IMR-90 (cell line): ENCODE data around the gene GNG7. TPM values are rescaled to one million over a fixed set of nuclear protein-coding genes. Genes with fewer than 3 reads are reported as not detected.

Experiments used
- ATAC-seq: fragments of 200-7000 bp; cut with Tn5 transposase; 2 replicates; pipeline ENCODE4 v1.9.1; 2020; ENCODE audit warnings: low read depth, mild to moderate bottlenecking, moderate library complexity
- BruUV-seq: library from RNA; stranded (reverse); fragments of 400-500 nt; replicated peaks from 2 replicates; lab custom pipeline; 2021; lab: Mats Ljungman, UMichigan
- CTCF ChIA-PET: fragments of 300-600 bp; formaldehyde crosslinking; extraction: SDS; loops from one replicate; lab custom pipeline; 2021; ENCODE audit warnings: antibody characterized with exemption; lab: Yijun Ruan, JAX
- POLR2A ChIA-PET: fragments of 300-600 bp; sonication (Branson Sonifier 250); formaldehyde crosslinking; loops from one replicate; lab custom pipeline; 2022; ENCODE audit warnings: antibody characterized with exemption; ENCODE audit not compliant: unreplicated experiment; lab: Charles Lee
- DNase-seq: peaks from one replicate; pipeline ENCODE4 v3.0.0; 2013
- H2AFZ ChIP-seq: replicated peaks from 2 replicates; pipeline ENCODE3; 2013; ENCODE audit warnings: low read length, mild to moderate bottlenecking; ENCODE audit not compliant: poor library complexity
- H2AK5ac ChIP-seq: 2 replicates; pipeline ENCODE4 v1.6.1; 2013; ENCODE audit warnings: low read depth, low read length, inconsistent platforms
- H2AK9ac ChIP-seq: replicated peaks from 2 replicates; pipeline ENCODE3; 2013; ENCODE audit warnings: mild to moderate bottlenecking, low read depth, low read length, moderate library complexity; ENCODE audit not compliant: poor library complexity
- H2BK120ac ChIP-seq: 2 replicates; pipeline ENCODE4 v1.6.1; 2013; ENCODE audit warnings: low read depth, low read length, inconsistent platforms
- H2BK15ac ChIP-seq: 3 replicates; pipeline ENCODE4 v1.6.1; 2013; ENCODE audit warnings: low read depth, low read length, inconsistent platforms
- H2BK20ac ChIP-seq: 2 replicates; pipeline ENCODE4 v1.6.1; 2013; ENCODE audit warnings: low read depth, mild to moderate bottlenecking, inconsistent platforms, low read length, moderate library complexity
- H2BK5ac ChIP-seq: 2 replicates; pipeline ENCODE4 v1.6.1; 2013; ENCODE audit warnings: mild to moderate bottlenecking, low read depth, low read length, inconsistent platforms; ENCODE audit not compliant: poor library complexity, severe bottlenecking
- H3K14ac ChIP-seq: replicated peaks from 2 replicates; pipeline ENCODE4 v1.6.1; 2013; ENCODE audit warnings: low read depth, low read length, inconsistent platforms
- H3K18ac ChIP-seq: 2 replicates; pipeline ENCODE4 v1.6.1; 2013; ENCODE audit warnings: low read depth, low read length, control low read depth
- H3K23ac ChIP-seq: 2 replicates; pipeline ENCODE4 v1.6.1; 2013; ENCODE audit warnings: low read depth, low read length, inconsistent platforms
- H3K27ac ChIP-seq: 2 replicates; pipeline ENCODE4 v1.5.1; 2013; ENCODE audit warnings: mild to moderate bottlenecking, control low read depth, low read length; ENCODE audit not compliant: insufficient read depth
- H3K27me3 ChIP-seq: 2 replicates; pipeline ENCODE4 v1.6.1; 2013; ENCODE audit warnings: low read length; ENCODE audit not compliant: control insufficient read depth, insufficient read depth
- H3K36me3 ChIP-seq: 2 replicates; pipeline ENCODE4 v1.6.1; 2013; ENCODE audit warnings: low read length, mixed read lengths; ENCODE audit not compliant: control insufficient read depth, insufficient read depth
- H3K4ac ChIP-seq: 2 replicates; pipeline ENCODE4 v1.6.1; 2013; ENCODE audit warnings: low read depth, low read length, inconsistent platforms
- H3K4me1 ChIP-seq: 2 replicates; pipeline ENCODE4 v1.6.1; 2013; ENCODE audit warnings: low read length, mixed read lengths; ENCODE audit not compliant: control insufficient read depth, insufficient read depth
- H3K4me2 ChIP-seq: 2 replicates; pipeline ENCODE4 v1.6.1; 2013; ENCODE audit warnings: low read depth, mild to moderate bottlenecking, control low read depth, low read length, moderate library complexity
- H3K4me3 ChIP-seq: 2 replicates; pipeline ENCODE4 v1.5.1; 2013; ENCODE audit warnings: low read depth, mild to moderate bottlenecking, control low read depth, low read length, moderate library complexity; ENCODE audit not compliant: insufficient read depth
- H3K56ac ChIP-seq: 2 replicates; pipeline ENCODE4 v1.6.1; 2013; ENCODE audit warnings: low read length, inconsistent platforms; ENCODE audit not compliant: insufficient read depth; ENCODE audit errors: extremely low read depth
- H3K79me1 ChIP-seq, 2 experiments: 2 replicates each; pipeline ENCODE4 v1.6.1; 2013; ENCODE audit warnings: low read length in 2 of 2, inconsistent platforms in 1 of 2, low read depth in 1 of 2
- H3K9ac ChIP-seq: 2 replicates; pipeline ENCODE4 v1.6.1; 2013; ENCODE audit warnings: low read depth, low read length, control low read depth
- H3K9me1 ChIP-seq: 2 replicates; pipeline ENCODE4 v1.6.1; 2013; ENCODE audit warnings: low read length, inconsistent platforms; ENCODE audit not compliant: insufficient read depth
- H3K9me3 ChIP-seq: 2 replicates; pipeline ENCODE4 v1.6.1; 2013; ENCODE audit warnings: low read length; ENCODE audit not compliant: control insufficient read depth, insufficient read depth
- H4K20me1 ChIP-seq: 2 replicates; pipeline ENCODE4 v1.6.1; 2013; ENCODE audit warnings: low read length, inconsistent platforms; ENCODE audit not compliant: insufficient read depth
- H4K5ac ChIP-seq: 2 replicates; pipeline ENCODE4 v1.6.1; 2013; ENCODE audit warnings: mild to moderate bottlenecking, low read depth, low read length, control low read depth
- H4K8ac ChIP-seq, 2 experiments: 2 replicates each; pipeline ENCODE4 v1.6.1; 2013; ENCODE audit warnings: low read depth in 2 of 2, low read length in 2 of 2, control low read depth in 1 of 2, inconsistent platforms in 1 of 2
- H4K91ac ChIP-seq: 2 replicates; pipeline ENCODE4 v1.6.1; 2013; ENCODE audit warnings: low read depth, low read length, inconsistent platforms; ENCODE audit not compliant: insufficient read depth
- BHLHE40 ChIP-seq: fragments of 150-350 bp; IDR thresholded peaks from 2 replicates; pipeline ENCODE4 v1.6.1; 2016; ENCODE audit warnings: mild to moderate bottlenecking, low read depth, low read length
- CEBPB ChIP-seq: IDR thresholded peaks from 2 replicates; pipeline ENCODE4 v1.6.1; 2012; ENCODE audit warnings: low read depth, low read length, improper control_type of control experiment
- CHD1 ChIP-seq: IDR thresholded peaks from 2 replicates; pipeline ENCODE4 v1.6.1; 2012; ENCODE audit warnings: low read depth, low read length, improper control_type of control experiment
- MAFK ChIP-seq: IDR thresholded peaks from 2 replicates; pipeline ENCODE4 v1.6.1; 2012; ENCODE audit warnings: low read depth, low read length, improper control_type of control experiment
- MAZ ChIP-seq: IDR thresholded peaks from 2 replicates; pipeline ENCODE4 v1.6.1; 2012; ENCODE audit warnings: low read depth, mild to moderate bottlenecking, low read length, improper control_type of control experiment, moderate library complexity, borderline replicate concordance
- MXI1 ChIP-seq: IDR thresholded peaks from 2 replicates; pipeline ENCODE4 v1.6.1; 2012; ENCODE audit warnings: low read depth, mild to moderate bottlenecking, low read length, moderate library complexity, borderline replicate concordance
- NFE2L2 ChIP-seq: fragments of 150-350 bp; IDR thresholded peaks from 2 replicates; pipeline ENCODE4 v1.6.1; 2016; ENCODE audit warnings: low read depth, mild to moderate bottlenecking, low read length
- POLR2A ChIP-seq: IDR thresholded peaks from 2 replicates; pipeline ENCODE4 v1.6.1; 2012; ENCODE audit warnings: mild to moderate bottlenecking, low read depth, low read length
- RAD21 ChIP-seq: IDR thresholded peaks from 2 replicates; pipeline ENCODE4 v1.6.1; 2012; ENCODE audit warnings: low read length, improper control_type of control experiment
- RFX5 ChIP-seq: IDR thresholded peaks from 2 replicates; pipeline ENCODE4 v1.8.0; 2012; ENCODE audit warnings: low read depth, mild to moderate bottlenecking, low read length, moderate library complexity
- SMC3 ChIP-seq: fragments of 150-350 bp; IDR thresholded peaks from 2 replicates; pipeline ENCODE4 v1.6.1; 2016; ENCODE audit warnings: low read depth, mild to moderate bottlenecking, antibody characterized with exemption, low read length, moderate library complexity
- WGBS, 2 experiments: methylation state at CpG; one replicate each; pipeline versions ENCODE4 v1.1.5 to v1.1.7; 2013; ENCODE audit warnings: missing lambda C conversion rate in 2 of 2; ENCODE audit not compliant: insufficient read length in 1 of 2; ENCODE audit errors: extremely low coverage in 2 of 2; 5-methylcytosine and 5-hydroxymethylcytosine counted together
- dilution Hi-C: fragments of 300-500 bp; cut with HindIII; formaldehyde crosslinking; loops from one replicate; pipeline ENCODE4 v1.14.3; 2018; ENCODE audit warnings: low sequenced_read_pairs; ENCODE audit not compliant: unreplicated experiment
- in situ Hi-C: fragments of 300-500 bp; cut with MboI; formaldehyde crosslinking; loops from 3 replicates; pipeline ENCODE4 v1.14.3; 2019; ENCODE audit warnings: low sequenced_read_pairs, inconsistent platforms, mixed read lengths
- intact Hi-C: fragments of 100-400 bp; cut with micrococcal nuclease; formaldehyde crosslinking; loops from 2 replicates; pipeline ENCODE4 v1.10.0; 2022
- polyA plus RNA-seq, 3 experiments: library from polyadenylated mRNA; depleted of rRNA; stranded (reverse); fragments of >200 nt; gene quantifications; 2 replicates each; pipeline ENCODE4 v1.2.3, GENCODE V29; 2012; ENCODE audit warnings: low replicate concordance in 1 of 3
- total RNA-seq: library from RNA; depleted of rRNA; stranded (reverse); fragments of >200 nt; gene quantifications from 2 replicates; pipeline ENCODE4 v1.2.3, GENCODE V29; 2012
- TF ChIP-seq, protein P1 (sequence below): conservative IDR thresholded peaks from 2 replicates; pipeline ENCODE4 v1.5.1; 2012; ENCODE audit warnings: mild to moderate bottlenecking, low read depth, low read length, improper control_type of control experiment
- TF ChIP-seq, protein P2 (sequence below): fragments of 150-350 bp; IDR thresholded peaks from 2 replicates; pipeline ENCODE4 v1.6.1; 2017; ENCODE audit warnings: mild to moderate bottlenecking, antibody characterized with exemption, low read length, low read depth
- TF ChIP-seq, protein P3 (sequence below): fragments of 150-350 bp; IDR thresholded peaks from 2 replicates; pipeline ENCODE4 v1.6.1; 2016; ENCODE audit warnings: low read depth, mild to moderate bottlenecking, low read length, moderate library complexity, borderline replicate concordance

The GNG7 gene
- total and polyA plus RNA-seq, 2 of the 4 experiments (the other 2 are of a cell fraction): under 0.01 to 0.21 TPM

DNA sequence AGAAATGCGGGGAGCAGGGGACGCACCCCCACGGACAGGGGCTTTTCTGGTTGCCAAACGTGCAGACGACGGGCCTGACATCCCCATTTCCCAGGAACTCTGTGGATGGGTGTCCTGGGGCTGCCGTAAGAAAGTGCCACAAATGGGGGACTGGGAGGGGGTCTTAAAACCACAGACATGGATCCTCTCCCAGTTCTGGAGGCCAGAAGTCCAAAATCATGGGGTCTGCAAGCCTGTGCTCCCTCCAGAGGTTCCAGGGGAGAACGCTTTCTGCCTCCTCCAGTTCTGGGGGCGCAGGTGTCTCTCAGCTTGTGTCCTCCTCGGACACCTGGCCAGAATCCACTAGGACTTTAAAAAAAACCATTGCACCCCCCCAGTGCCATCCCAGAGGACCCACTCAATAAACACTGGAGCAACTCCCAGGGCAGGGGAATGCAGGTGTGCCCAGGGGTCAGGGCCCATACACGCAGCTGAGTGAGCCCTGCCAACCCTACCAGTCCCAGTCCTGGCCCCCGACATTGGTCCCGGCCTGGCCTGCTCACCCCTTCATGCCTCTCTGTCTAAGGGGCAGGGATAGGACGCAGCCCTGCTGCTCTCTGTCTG lies 122.7 kb downstream of the GNG7 start:
- Histone ChIP-seq H3K4ac (peak overlapping the region; percentile 87), H3K4me3 (no peak overlapping the region), H4K5ac (0 out of 2 replicates have a peak overlapping the region, but pooled peaks have one; percentile 19), H2BK20ac (peak overlapping the region; percentile 91; the same call in 1 of the 2 replicates), H4K20me1 (no peaks in the 10 kb centered on the region; the same call in 1 of the 2 replicates), H2BK120ac (peak overlapping the region; percentile 89), H3K18ac (no peak overlapping the region), H3K56ac (no peak overlapping the region), H3K27ac (peak overlapping the region; percentile 53), H3K4me1 (peaks cover 15% of the 10 kb centered on the region), H3K79me1 (peaks cover 0 to 18% of the 10 kb centered on the region in 2 experiments; a peak in 1 of 4 replicates), H2BK15ac (peak overlapping the region; percentile 85; the same call in 1 of the 3 replicates), H4K8ac (peak overlapping the region; percentile 17 to 85; a peak in 3 of 4 replicates), H2AK9ac (peak overlapping the region; percentile 98), H3K14ac (peak overlapping the region; percentile 88), H2AFZ (peak overlapping the region; percentile 95), H3K27me3 (no peaks in the 10 kb centered on the region), H3K23ac (no peak overlapping the region), H3K36me3 (no peaks in the 10 kb centered on the region), H3K9ac (peak overlapping the region; percentile 39; the same call in 1 of the 2 replicates), H2BK5ac (peak overlapping the region; percentile 77), H4K91ac (peak overlapping the region; percentile 86), H3K9me1 (peaks cover 6% of the 10 kb centered on the region), H3K4me2 (peak overlapping the region; percentile 42), H3K9me3 (peaks cover 7% of the 10 kb centered on the region), H2AK5ac (peak overlapping the region; percentile 84)
- intact Hi-C loops: loop anchor here (1.0 kb wide), 2 partner anchors 36 to 105 kb away; no protein-coding TSS in a partner anchor
- ATAC-seq (no peak), DNase-seq (no peak)
- 38% methylated on average over 4 of the region's 14 CpGs; no CpG with 5 or more reads in 1 of the 2 experiments for WGBS, 2 experiments
- in situ Hi-C loops: no loop called here
- dilution Hi-C loops: no loop called here
- ChIA-PET CTCF (interaction anchor here (0.7 to 3.8 kb wide), 7 partner anchors 14 to 108 kb away, joined by 3 to 16 read pairs (median 5); partner anchors contain the start of gene GADD45B), POLR2A (interaction anchor here (0.9 to 4.5 kb wide), 2 partner anchors 39 to 103 kb away, joined by 3 to 63 read pairs; partner anchors contain the start of gene GADD45B)
- BruUV-seq: no TSS peak
- TF ChIP-seq MAFK: no peak
- no peak for TF ChIP-seq MXI1
- TF ChIP-seq CEBPB: no peak
- TF ChIP-seq, protein P1, sequence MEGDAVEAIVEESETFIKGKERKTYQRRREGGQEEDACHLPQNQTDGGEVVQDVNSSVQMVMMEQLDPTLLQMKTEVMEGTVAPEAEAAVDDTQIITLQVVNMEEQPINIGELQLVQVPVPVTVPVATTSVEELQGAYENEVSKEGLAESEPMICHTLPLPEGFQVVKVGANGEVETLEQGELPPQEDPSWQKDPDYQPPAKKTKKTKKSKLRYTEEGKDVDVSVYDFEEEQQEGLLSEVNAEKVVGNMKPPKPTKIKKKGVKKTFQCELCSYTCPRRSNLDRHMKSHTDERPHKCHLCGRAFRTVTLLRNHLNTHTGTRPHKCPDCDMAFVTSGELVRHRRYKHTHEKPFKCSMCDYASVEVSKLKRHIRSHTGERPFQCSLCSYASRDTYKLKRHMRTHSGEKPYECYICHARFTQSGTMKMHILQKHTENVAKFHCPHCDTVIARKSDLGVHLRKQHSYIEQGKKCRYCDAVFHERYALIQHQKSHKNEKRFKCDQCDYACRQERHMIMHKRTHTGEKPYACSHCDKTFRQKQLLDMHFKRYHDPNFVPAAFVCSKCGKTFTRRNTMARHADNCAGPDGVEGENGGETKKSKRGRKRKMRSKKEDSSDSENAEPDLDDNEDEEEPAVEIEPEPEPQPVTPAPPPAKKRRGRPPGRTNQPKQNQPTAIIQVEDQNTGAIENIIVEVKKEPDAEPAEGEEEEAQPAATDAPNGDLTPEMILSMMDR: no peak
- TF ChIP-seq RAD21: no peak
- no peak for TF ChIP-seq RFX5
- no peak for TF ChIP-seq BHLHE40
- TF ChIP-seq SMC3: no peak
- no peak for TF ChIP-seq POLR2A
- TF ChIP-seq, protein P2, sequence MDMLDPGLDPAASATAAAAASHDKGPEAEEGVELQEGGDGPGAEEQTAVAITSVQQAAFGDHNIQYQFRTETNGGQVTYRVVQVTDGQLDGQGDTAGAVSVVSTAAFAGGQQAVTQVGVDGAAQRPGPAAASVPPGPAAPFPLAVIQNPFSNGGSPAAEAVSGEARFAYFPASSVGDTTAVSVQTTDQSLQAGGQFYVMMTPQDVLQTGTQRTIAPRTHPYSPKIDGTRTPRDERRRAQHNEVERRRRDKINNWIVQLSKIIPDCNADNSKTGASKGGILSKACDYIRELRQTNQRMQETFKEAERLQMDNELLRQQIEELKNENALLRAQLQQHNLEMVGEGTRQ: no peak
- no peak for TF ChIP-seq CHD1
- TF ChIP-seq, protein P3, sequence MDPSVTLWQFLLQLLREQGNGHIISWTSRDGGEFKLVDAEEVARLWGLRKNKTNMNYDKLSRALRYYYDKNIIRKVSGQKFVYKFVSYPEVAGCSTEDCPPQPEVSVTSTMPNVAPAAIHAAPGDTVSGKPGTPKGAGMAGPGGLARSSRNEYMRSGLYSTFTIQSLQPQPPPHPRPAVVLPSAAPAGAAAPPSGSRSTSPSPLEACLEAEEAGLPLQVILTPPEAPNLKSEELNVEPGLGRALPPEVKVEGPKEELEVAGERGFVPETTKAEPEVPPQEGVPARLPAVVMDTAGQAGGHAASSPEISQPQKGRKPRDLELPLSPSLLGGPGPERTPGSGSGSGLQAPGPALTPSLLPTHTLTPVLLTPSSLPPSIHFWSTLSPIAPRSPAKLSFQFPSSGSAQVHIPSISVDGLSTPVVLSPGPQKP: no peak
- no peak for TF ChIP-seq MAZ
- TF ChIP-seq NFE2L2: no peak
